KOPT-K1 (cell line): ENCODE data around the gene CSNK1G2.
"Not testable (repeated sequence)": the region's sequence is repeated elsewhere in the genome, so short reads cannot be mapped to it uniquely, and the experiment has no call there.

Experiments
- H3K27ac ChIP-seq: fragments of 200-600 bp; sonication (generic); 2 replicates; pipeline ENCODE4 v1.5.1; 2016; ENCODE audit warnings: antibody characterized with exemption, mild to moderate bottlenecking, low read depth, low read length; ENCODE audit not compliant: poor library complexity, severe bottlenecking
- H3K36me3 ChIP-seq: fragments of 200-600 bp; sonication (generic); 2 replicates; pipeline ENCODE4 v1.5.1; 2017; ENCODE audit warnings: antibody characterized with exemption, mild to moderate bottlenecking, low read length, moderate library complexity; ENCODE audit not compliant: insufficient read depth
- H3K9me3 ChIP-seq: fragments of 200-600 bp; sonication (generic); 2 replicates; pipeline ENCODE4 v1.5.1; 2017; ENCODE audit warnings: antibody characterized with exemption, low read length, mild to moderate bottlenecking; ENCODE audit not compliant: insufficient read depth, poor library complexity, severe bottlenecking

The CSNK1G2 gene

GRCh38 chr19:1979017-1979416 is 38.0 kb downstream of the CSNK1G2 start:
- peaks cover 93% of the 10 kb centered on the region for H3K36me3 ChIP-seq
- no peaks in the 10 kb centered on the region for H3K9me3 ChIP-seq
- no peak overlapping the region for H3K27ac ChIP-seq

GRCh38 chr19:1979642-1980041 is 38.7 kb downstream of the CSNK1G2 start:
- peaks cover 93% of the 10 kb centered on the region for H3K36me3 ChIP-seq
- no peaks in the 10 kb centered on the region for H3K9me3 ChIP-seq
- H3K27ac ChIP-seq, result no peak overlapping the region

GRCh38 chr19:1980091-1980808 is 39.3 kb downstream of the CSNK1G2 start:
- Histone ChIP-seq H3K27ac (no peak overlapping the region), H3K36me3 (peaks cover 93% of the 10 kb centered on the region), H3K9me3 (no peaks in the 10 kb centered on the region)

GRCh38 chr19:1980809-1981181 is 39.8 kb downstream of the CSNK1G2 start:
- H3K36me3 ChIP-seq, result peaks cover 93% of the 10 kb centered on the region
- H3K27ac ChIP-seq, result no peak overlapping the region

GRCh38 chr19:1981253-1981652 is 40.3 kb downstream of the CSNK1G2 start:
- Histone ChIP-seq H3K27ac (no peak overlapping the region), H3K36me3 (peaks cover 93% of the 10 kb centered on the region), H3K9me3 (no peaks in the 10 kb centered on the region)

More at GRCh38 chr19:1980809-1981181, 39.8 kb downstream of the CSNK1G2 start:
- H3K9me3 ChIP-seq, result no peaks in the 10 kb centered on the region

- Histone ChIP-seq H3K27ac (no peak overlapping the region), H3K36me3 (peaks cover 95% of the 10 kb centered on the region), H3K9me3 (no peaks in the 10 kb centered on the region)
These were observed 43.4 kb downstream of the CSNK1G2 start for GRCh38 chr19:1984357-1984756.

- Histone ChIP-seq H3K9me3 (no peaks in the 10 kb centered on the region), H3K27ac (no peak overlapping the region), H3K36me3 (peaks cover 95% of the 10 kb centered on the region)
These were observed 44.8 kb downstream of the CSNK1G2 start for GRCh38 chr19:1985588-1986356.

GRCh38 chr19:1986357-1987162 is 45.6 kb downstream of the CSNK1G2 start:
- Histone ChIP-seq H3K36me3 (peaks cover 95% of the 10 kb centered on the region), H3K9me3 (no peaks in the 10 kb centered on the region), H3K27ac (no peak overlapping the region)

GRCh38 chr19:1987197-1988187 is 46.5 kb downstream of the CSNK1G2 start:
- H3K36me3 ChIP-seq, result peaks cover 95% of the 10 kb centered on the region
- no peaks in the 10 kb centered on the region for H3K9me3 ChIP-seq
- no peak overlapping the region for H3K27ac ChIP-seq

GRCh38 chr19:1988464-1988863 is 47.5 kb downstream of the CSNK1G2 start:
- not testable (repeated sequence) for H3K27ac ChIP-seq, H3K9me3 ChIP-seq
- peaks cover 96% of the 10 kb centered on the region for H3K36me3 ChIP-seq

- peaks cover 89% of the 10 kb centered on the region for H3K36me3 ChIP-seq
- H3K9me3 ChIP-seq, result no peaks in the 10 kb centered on the region
- H3K27ac ChIP-seq, result no peak overlapping the region
These were observed 48.7 kb downstream of the CSNK1G2 start for GRCh38 chr19:1989513-1990229.

GRCh38 chr19:1990230-1991017 is 49.5 kb downstream of the CSNK1G2 start:
- Histone ChIP-seq H3K9me3 (no peaks in the 10 kb centered on the region), H3K27ac (no peak overlapping the region), H3K36me3 (peaks cover 81% of the 10 kb centered on the region)
